Fibroblast of the aortic adventitia (primary cell): ENCODE measurements around the gene SCARF2. TPM values are rescaled to one million over a fixed set of nuclear protein-coding genes. Genes with fewer than 3 reads are reported as not detected.
"Not testable (repeated sequence)": the region's sequence is repeated elsewhere in the genome, so short reads cannot be mapped to it uniquely, and the experiment has no call there.

Source experiments
- DNase-seq: peaks from one replicate; pipeline ENCODE4 v3.0.0-alpha.2; 2010; ENCODE audit warnings: low read depth
- H3K4me3 ChIP-seq: 2 replicates; pipeline ENCODE4 v1.5.1; 2011; ENCODE audit warnings: low read depth, mild to moderate bottlenecking, control low read depth, low read length, moderate library complexity
- CTCF ChIP-seq: IDR thresholded peaks from 2 replicates; pipeline ENCODE4 v1.5.1; 2011; ENCODE audit warnings: mild to moderate bottlenecking, low read length, control low read depth, inconsistent platforms; ENCODE audit not compliant: insufficient read depth
- total RNA-seq: library from RNA; depleted of rRNA; stranded (reverse); fragments of >200 nt; gene quantifications from 2 replicates; pipeline ENCODE4 v1.2.3, GENCODE V29; 2012; ENCODE audit warnings: low replicate concordance

The SCARF2 gene
- total RNA-seq, 1 donor, result 11.8 TPM

- TF ChIP-seq CTCF, result no peak
- H3K4me3 ChIP-seq, result no peak overlapping the region
- no peak for DNase-seq
Measured at GRCh38 chr22:20412474-20413216, 25.0 kb downstream of the SCARF2 start.

- DNase-seq, H3K4me3 ChIP-seq: not testable (repeated sequence)
Measured at GRCh38 chr22:20409385-20409784, 28.2 kb downstream of the SCARF2 start.

GRCh38 chr22:20408891-20409290, 28.7 kb downstream of the SCARF2 start:
- H3K4me3 ChIP-seq, result no peak overlapping the region
- no peak for DNase-seq
- TF ChIP-seq CTCF, result no peak

- no peak for DNase-seq
- TF ChIP-seq CTCF, result no peak
- H3K4me3 ChIP-seq, result no peak overlapping the region
Measured at GRCh38 chr22:20407829-20408228, 29.8 kb downstream of the SCARF2 start.

GRCh38 chr22:20406686-20407408, 30.8 kb downstream of the SCARF2 start:
- TF ChIP-seq CTCF, result no peak
- no peak for DNase-seq
- no peak overlapping the region for H3K4me3 ChIP-seq

- DNase-seq, result no peak
- no peak overlapping the region for H3K4me3 ChIP-seq
- TF ChIP-seq CTCF, result no peak
Measured at GRCh38 chr22:20405931-20406685, 31.5 kb downstream of the SCARF2 start.

- no peak overlapping the region for H3K4me3 ChIP-seq
- TF ChIP-seq CTCF, result no peak
- DNase-seq, result no peak
Measured at GRCh38 chr22:20405291-20405930, 32.2 kb downstream of the SCARF2 start.
